Left kidney (tissue), 8 donors: Measurements from ENCODE around the gene SET. TPM values are rescaled to one million over a fixed set of nuclear protein-coding genes. Genes with fewer than 3 reads are reported as not detected.
"Not testable (repeated sequence)": the region's sequence is repeated elsewhere in the genome, so short reads cannot be mapped to it uniquely, and the experiment has no call there.

Experiments used
- DNase-seq: peaks from one replicate; pipeline ENCODE4 v3.0.0-alpha.2; 2013
- long read RNA-seq, 8 donors: transcript quantifications; one replicate each; lab custom pipeline, GENCODE V29; 2026
- polyA plus RNA-seq: library from polyadenylated mRNA; unstranded; fragments of 120-200 nt; gene quantifications from one replicate; pipeline ENCODE4 v1.2.1, GENCODE V29; 2013; ENCODE audit not compliant: insufficient read length

Gene SET
- polyA plus RNA-seq, result 720 TPM
- long read RNA-seq, donor 1, transcript SET-204 (8 exons, 2,850 nt), result minor isoform, 8 of 497 reads
- long read RNA-seq, donor 1, transcript SET-201 (8 exons, 2,915 nt), result major isoform, 133 of 497 reads
- long read RNA-seq, donor 1, partial matches to known transcripts, result 356 of 497 reads
- long read RNA-seq, donor 1, other reads (novel, unspliced or antisense), result 0 of 497 reads
- long read RNA-seq, donor 2, transcript SET-201 (8 exons, 2,915 nt), result major isoform, 170 of 334 reads
- long read RNA-seq, donor 2, transcript SET-204 (8 exons, 2,850 nt), result minor isoform, 6 of 334 reads
- long read RNA-seq, donor 2, partial matches to known transcripts, result 156 of 334 reads
- long read RNA-seq, donor 2, other reads (novel, unspliced or antisense), result 0 of 334 reads
- long read RNA-seq, donor 3, transcript SET-201 (8 exons, 2,915 nt), result major isoform, 115 of 221 reads
- long read RNA-seq, donor 3, partial matches to known transcripts, result 93 of 221 reads
- long read RNA-seq, donor 3, other reads (novel, unspliced or antisense), result 6 of 221 reads
- long read RNA-seq, donor 4, partial matches to known transcripts, result 21 of 26 reads
- long read RNA-seq, donor 4, other reads (novel, unspliced or antisense), result 0 of 26 reads
- long read RNA-seq, donor 5, transcript SET-204 (8 exons, 2,850 nt), result minor isoform, 10 of 326 reads
- long read RNA-seq, donor 5, transcript SET-201 (8 exons, 2,915 nt), result major isoform, 226 of 326 reads
- long read RNA-seq, donor 5, partial matches to known transcripts, result 83 of 326 reads
- long read RNA-seq, donor 5, other reads (novel, unspliced or antisense), result 6 of 326 reads
- long read RNA-seq, donor 6, transcript SET-201 (8 exons, 2,915 nt), result major isoform, 133 of 510 reads
- long read RNA-seq, donor 6, partial matches to known transcripts, result 374 of 510 reads
- long read RNA-seq, donor 6, other reads (novel, unspliced or antisense), result 0 of 510 reads
- long read RNA-seq, donor 7, transcript SET-201 (8 exons, 2,915 nt), result major isoform, 236 of 452 reads
- long read RNA-seq, donor 7, transcript SET-204 (8 exons, 2,850 nt), result minor isoform, 10 of 452 reads
- long read RNA-seq, donor 7, partial matches to known transcripts, result 205 of 452 reads
- long read RNA-seq, donor 7, other reads (novel, unspliced or antisense), result 0 of 452 reads
- long read RNA-seq, donor 8, transcript SET-201 (8 exons, 2,915 nt), result major isoform, 77 of 117 reads
- long read RNA-seq, donor 8, partial matches to known transcripts, result 36 of 117 reads
- long read RNA-seq, donor 8, other reads (novel, unspliced or antisense), result 0 of 117 reads

DNA sequence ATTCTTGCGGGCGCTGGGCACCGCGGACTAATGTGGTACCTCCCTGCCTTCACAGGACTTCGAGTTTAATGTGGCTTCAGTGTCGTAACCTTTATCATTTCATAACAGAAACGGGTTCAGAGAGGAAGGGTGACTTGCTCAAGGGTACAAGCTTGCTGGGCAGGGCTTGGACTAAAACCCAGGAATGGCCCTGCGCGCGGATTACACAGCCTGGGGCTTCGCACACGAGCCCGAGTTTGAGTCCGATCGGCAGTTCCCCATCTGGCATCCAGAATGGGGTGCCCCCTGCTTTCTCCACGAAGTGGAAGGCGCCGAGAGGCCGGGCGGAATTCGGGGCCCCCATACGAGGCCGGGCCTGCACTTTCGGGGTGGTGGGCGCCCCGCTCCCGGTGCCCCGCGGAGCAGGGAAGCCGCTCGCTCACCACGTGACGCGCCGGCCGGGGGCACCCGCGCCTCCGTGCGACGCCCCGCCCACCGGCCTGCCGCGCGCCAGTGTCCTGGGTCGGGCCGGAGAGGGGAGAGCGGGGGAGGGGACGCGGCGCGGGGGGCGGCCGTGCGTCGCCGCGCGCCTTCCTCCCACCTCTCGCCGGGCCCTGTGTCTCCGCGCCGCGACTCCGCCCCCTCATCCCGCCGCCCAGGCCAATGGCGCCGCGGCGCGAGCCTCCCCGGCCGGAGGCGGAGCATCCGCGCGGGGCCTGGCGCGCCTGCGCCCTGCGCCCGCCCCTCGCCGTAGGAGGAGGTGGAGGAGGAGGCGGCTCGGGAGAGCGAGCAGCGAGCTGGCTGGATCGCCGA, at the start of gene SET:
Gene SET, plus strand, starts transcription at position 722 of the 792 bp plus-strand sequence. CDS start 361 bp downstream, outside the sequence.
- DNase-seq, result peak; percentile 94

DNA sequence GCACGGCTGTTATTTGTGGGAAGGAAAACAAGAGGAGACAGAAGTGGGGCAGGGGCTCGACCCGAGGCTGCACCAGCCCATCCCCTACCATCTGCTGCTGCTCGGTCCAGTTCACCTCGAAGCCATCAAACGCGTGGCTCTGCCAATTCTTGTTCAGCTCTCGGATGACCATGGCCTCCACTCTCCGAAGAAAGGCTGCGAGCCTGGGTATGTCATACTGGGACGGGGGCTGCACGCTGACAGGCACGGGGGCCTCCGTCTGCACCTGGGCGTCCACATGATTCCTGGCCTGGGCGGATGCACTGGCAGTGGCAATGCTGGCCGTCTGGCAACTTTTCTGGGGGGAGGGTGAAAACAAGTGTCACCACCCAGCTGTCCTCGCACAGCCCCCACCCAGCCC, 48.4 kb upstream of the SET start:
- no peak for DNase-seq

DNA sequence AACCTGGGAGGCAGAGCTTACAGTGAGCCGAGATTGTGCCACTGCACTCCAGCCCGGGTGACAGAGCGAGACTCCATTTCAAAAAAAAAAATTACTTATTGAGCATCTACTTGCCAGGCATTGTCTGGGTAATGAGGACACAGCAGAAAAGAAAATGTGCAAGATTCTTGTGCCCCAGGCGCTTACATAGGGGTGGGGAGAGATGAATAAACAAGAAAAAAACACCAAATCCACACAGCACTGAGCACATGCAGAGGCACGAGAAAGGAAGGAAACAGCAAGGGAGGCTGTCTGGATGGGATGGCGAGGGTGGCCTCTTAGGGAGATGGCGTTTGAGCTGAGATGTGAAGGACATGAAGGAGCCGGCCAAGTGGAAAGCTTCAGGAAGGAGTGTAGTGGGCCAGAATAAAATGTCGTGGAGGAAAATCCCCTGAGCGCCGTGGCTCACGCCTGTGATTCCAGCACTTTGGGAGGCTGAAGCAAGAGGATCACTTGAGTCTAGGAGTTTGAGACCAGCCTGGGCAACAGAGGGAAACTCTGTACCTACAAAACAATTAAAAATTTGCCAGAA, 46.3 kb upstream of the SET start:
- DNase-seq, result no peak

- DNase-seq, result no peak
These were observed 45.3 kb upstream of the SET start for GRCh38 chr9:128643519-128644300.

- DNase-seq, result not testable (repeated sequence)
These were observed 40.8 kb upstream of the SET start for GRCh38 chr9:128648206-128648605.

DNA sequence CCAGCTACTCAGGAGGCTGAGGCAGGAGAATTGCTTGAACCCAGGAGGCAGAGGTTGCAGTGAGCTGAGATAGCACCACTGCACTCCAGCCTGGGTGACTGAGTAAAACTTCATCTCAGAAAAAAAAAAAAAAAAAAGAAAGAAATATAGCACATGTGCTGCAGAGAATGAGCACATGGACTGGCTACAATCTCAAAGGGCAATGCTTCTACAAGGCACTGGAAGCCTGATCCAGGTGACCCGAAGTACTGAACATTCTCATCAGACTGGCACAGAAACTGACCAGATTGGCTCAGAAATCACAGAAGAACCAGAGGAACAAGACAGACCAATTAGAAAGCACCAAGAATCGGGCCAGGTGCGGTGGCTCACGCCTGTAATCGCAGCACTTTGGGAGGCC, 37.2 kb upstream of the SET start:
- no peak for DNase-seq

DNA sequence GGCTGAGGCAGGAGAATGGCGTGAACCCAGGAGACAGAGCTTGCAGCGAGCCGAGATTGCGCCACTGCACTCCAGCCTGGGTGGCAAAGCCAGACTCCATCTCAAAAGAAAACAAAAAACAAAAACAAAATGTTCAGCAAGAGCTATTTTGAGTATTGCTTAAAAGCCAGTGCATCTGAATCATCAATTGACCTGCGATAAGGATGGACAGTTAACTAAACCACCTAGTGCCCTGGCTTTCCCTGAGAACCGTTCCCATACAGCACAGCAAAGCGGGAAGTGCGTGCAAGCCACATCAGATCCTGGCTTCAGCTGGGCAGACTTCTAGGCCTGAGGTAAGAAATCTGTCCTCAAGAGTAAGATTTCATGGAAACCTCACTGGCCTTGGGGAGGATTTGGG, 35.1 kb upstream of the SET start:
- no peak for DNase-seq

DNA sequence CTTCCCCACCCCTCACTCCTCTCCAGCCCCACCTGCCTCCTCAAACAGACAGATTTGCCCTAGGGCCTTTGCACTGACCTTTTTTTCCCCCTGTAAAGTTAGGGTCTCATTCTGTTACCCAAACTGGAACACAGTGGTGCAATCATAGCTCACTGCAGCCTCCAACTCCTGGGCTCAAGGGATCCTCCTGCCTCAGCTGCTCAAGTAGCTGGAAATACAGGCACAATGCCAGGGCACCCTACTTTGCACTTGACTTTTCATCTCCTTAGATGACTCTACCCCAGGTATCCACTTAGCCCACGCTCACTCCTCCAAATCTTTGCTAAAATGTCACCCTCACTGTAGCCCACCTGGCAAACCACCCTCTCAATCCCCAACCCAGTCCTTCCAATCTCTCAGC, 34.5 kb upstream of the SET start:
- no peak for DNase-seq

GRCh38 chr9:128656416-128657343, 32.3 kb upstream of the SET start, which contains the start of gene DYNC2I2:
Gene DYNC2I2, minus strand, starts transcription at chr9:128656847. Its CDS starts 121 bp downstream, at chr9:128656726.
- peak; percentile 91 for DNase-seq

GRCh38 chr9:128657344-128657704, 31.7 kb upstream of the SET start:
- no peak for DNase-seq

- no peak for DNase-seq
These were observed 31.2 kb upstream of the SET start for GRCh38 chr9:128657796-128658195.

DNA sequence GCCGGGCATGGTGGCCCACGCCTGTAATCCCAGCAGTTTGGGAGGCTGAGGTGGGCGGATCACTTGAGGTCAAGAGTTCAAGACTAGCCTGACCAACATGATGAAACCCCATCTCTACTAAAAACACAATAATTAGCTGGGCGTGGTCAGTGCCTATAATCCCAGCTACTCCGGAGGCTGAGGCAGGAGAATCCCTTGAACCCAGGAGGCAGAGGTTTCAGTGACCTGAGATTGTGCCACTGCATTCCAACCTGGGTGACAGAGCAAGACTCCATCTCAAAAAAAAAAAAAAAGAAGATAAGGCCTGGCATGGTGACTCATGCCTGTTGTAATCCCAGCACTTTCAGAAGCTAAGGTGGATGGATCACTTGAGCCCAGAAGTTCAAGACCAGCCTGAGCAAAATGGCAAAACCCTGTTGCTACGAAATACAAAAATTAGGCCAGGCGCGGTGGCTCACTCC, 22.5 kb upstream of the SET start:
- not testable (repeated sequence) for DNase-seq

DNA sequence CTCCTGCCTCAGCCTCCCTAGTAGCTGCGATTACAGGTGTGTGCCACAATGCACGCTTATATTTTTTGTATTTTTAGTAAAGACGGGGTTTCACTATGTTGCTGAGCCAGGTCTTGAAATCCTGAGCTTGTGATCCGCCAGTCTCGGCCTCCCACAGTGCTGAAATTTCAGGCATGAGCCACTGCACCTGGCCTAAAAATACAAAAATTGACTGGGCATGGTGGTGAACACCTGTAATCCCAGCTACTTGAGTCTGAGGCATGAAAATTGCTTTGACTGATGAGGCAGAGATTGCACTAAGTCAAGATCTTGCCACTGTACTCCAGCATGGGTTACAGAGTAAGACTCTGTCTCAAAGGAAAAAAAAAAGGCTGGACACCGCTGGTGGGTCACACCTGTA, 19.2 kb upstream of the SET start:
- no peak for DNase-seq

- DNase-seq, result no peak
These were observed 13.6 kb upstream of the SET start for GRCh38 chr9:128675382-128675781.

DNA sequence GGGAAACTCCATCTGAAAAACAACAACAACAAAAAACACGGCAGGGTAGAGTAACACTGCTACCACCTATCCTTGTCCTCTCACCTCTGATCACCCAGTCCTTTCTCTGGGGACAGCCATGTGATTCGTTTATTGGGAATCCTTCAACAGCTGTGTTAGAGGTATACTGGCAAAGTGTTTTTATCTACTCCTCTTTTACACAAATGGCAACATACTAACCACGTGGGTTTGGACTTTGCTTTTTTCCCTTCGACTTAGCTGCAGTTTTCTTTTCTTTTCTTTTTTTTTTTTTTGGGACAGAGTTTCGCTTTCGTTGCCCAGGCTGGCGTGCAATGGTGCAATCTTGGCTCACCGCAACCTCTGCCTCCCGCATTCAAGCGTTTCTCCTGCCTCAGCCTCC, 11.2 kb upstream of the SET start:
- no peak for DNase-seq

- DNase-seq, result peak; percentile 58
These were observed 5.5 kb upstream of the SET start for GRCh38 chr9:128683340-128684064.

- DNase-seq, result peak; percentile 15
These were observed 5.0 kb upstream of the SET start for GRCh38 chr9:128684065-128684324.
